Breast epithelium (tissue), 4 donors: Measurements from ENCODE around the gene GRIK3. TPM values are rescaled to one million over a fixed set of nuclear protein-coding genes. Genes with fewer than 3 reads are reported as not detected.

Source experiments
- DNase-seq, 2 donors: peaks; one replicate each; pipeline ENCODE4 v3.0.0-alpha.2; 2019; ENCODE audit warnings: low spot score in 2 of 2
- H3K27ac ChIP-seq, 2 donors: fragments of 200-600 bp; sonication (generic) in 1 of 2; one replicate each; pipeline ENCODE4 v1.5.1; 2016 to 2019; ENCODE audit warnings: mild to moderate bottlenecking in 1 of 2
- H3K27me3 ChIP-seq, 2 donors: fragments of 200-600 bp; sonication (generic) in 1 of 2; one replicate each; pipeline versions ENCODE4 v1.5.1 to v1.6.0; 2017 to 2019; ENCODE audit warnings: control low read depth in 1 of 2, mild to moderate bottlenecking in 1 of 2
- H3K36me3 ChIP-seq: fragments of 200-600 bp; one replicate; pipeline ENCODE4 v1.5.1; 2019
- H3K4me1 ChIP-seq, 2 donors: fragments of 200-600 bp; sonication (generic); one replicate each; pipeline ENCODE4 v1.5.1; 2016 to 2019; ENCODE audit warnings: control low read depth in 1 of 2
- H3K4me3 ChIP-seq, 3 donors: fragments of 200-600 bp; sonication (generic); 1 replicate in 2 of 3; 2 replicates in 1 of 3; pipeline ENCODE4 v1.5.1; 2016 to 2019; ENCODE audit warnings: mild to moderate bottlenecking in 3 of 3, moderate library complexity in 2 of 3
- H3K9me3 ChIP-seq, 2 donors: fragments of 200-600 bp; sonication (generic) in 1 of 2; one replicate each; pipeline ENCODE4 v1.5.1; 2016 to 2019; ENCODE audit warnings: control low read depth in 1 of 2
- POLR2A ChIP-seq: fragments of 450-650 bp; IDR thresholded peaks from one replicate; pipeline ENCODE4 v1.6.1; 2016; ENCODE audit warnings: antibody characterized with exemption, mild to moderate bottlenecking, moderate library complexity
- POLR2AphosphoS5 ChIP-seq, 3 donors: sonication (generic); formaldehyde crosslinking; IDR thresholded peaks; one replicate each; pipeline ENCODE4 v1.6.1; 2017; ENCODE audit warnings: antibody characterized with exemption in 3 of 3
- intact Hi-C: fragments of 100-400 bp; cut with DNase I; formaldehyde crosslinking; loops from one replicate; pipeline ENCODE4 v1.15.1; 2023; ENCODE audit warnings: low total_unique reads
- total RNA-seq, 3 donors: library from RNA; depleted of rRNA; stranded (reverse); fragments of >200 nt; gene quantifications; one replicate each; pipeline ENCODE4 v1.1.0, GENCODE V29; 2016
- TF ChIP-seq, protein P1 (sequence below), 3 donors: fragments of 450-650 bp; IDR thresholded peaks; one replicate each; pipeline ENCODE4 v1.5.1; 2016 to 2017; ENCODE audit warnings: antibody characterized with exemption in 3 of 3, mild to moderate bottlenecking in 3 of 3, moderate library complexity in 3 of 3

GRIK3 gene
- total RNA-seq, 3 donors from 2014 or later: under 0.01 to 10.0 (median 4.6) TPM

DNA sequence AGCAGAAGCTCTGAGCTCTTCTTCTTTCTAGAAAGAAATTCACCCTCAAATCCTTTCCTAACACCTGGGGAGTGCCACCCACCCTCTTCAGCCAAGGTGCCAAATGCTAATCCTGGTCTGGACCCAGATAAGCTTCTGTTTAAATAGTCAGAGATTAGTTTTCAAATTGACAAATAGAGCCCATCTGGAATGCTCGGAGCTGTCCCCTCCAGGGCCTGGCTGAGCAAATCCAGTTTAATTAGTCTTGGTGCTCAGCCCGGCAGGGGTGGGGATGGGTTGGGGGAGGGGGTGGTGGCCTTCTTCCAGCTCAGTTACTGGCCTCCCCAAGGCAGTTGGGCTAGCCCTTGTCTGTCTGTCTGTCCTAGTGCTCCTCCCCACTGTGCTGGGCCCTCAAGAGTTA is 269.5 kb downstream of the GRIK3 start:
- no peaks in the 10 kb centered on the region for H3K4me1 ChIP-seq
- H3K27me3 ChIP-seq: no peaks in the 10 kb centered on the region
- TF ChIP-seq POLR2A: no peak
- no peak overlapping the region for H3K4me3 ChIP-seq
- no peaks in the 10 kb centered on the region for H3K36me3 ChIP-seq
- peaks cover 0 to 2% of the 10 kb centered on the region in 2 donors for H3K9me3 ChIP-seq
- no peak overlapping the region for H3K27ac ChIP-seq
- intact Hi-C loops: no loop called here
- DNase-seq: no peak

- TF ChIP-seq POLR2A (no peak), POLR2AphosphoS5 (IDR thresholded peaks at IDR 0.05) (no peak)
- TF ChIP-seq, protein P1, sequence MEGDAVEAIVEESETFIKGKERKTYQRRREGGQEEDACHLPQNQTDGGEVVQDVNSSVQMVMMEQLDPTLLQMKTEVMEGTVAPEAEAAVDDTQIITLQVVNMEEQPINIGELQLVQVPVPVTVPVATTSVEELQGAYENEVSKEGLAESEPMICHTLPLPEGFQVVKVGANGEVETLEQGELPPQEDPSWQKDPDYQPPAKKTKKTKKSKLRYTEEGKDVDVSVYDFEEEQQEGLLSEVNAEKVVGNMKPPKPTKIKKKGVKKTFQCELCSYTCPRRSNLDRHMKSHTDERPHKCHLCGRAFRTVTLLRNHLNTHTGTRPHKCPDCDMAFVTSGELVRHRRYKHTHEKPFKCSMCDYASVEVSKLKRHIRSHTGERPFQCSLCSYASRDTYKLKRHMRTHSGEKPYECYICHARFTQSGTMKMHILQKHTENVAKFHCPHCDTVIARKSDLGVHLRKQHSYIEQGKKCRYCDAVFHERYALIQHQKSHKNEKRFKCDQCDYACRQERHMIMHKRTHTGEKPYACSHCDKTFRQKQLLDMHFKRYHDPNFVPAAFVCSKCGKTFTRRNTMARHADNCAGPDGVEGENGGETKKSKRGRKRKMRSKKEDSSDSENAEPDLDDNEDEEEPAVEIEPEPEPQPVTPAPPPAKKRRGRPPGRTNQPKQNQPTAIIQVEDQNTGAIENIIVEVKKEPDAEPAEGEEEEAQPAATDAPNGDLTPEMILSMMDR (IDR thresholded peaks at IDR 0.05): no peak
- Histone ChIP-seq H3K27me3 (no peaks in the 10 kb centered on the region), H3K36me3 (no peaks in the 10 kb centered on the region), H3K4me1 (no peaks in the 10 kb centered on the region), H3K27ac (no peak overlapping the region), H3K9me3 (peaks cover 4 to 8% of the 10 kb centered on the region in 2 donors), H3K4me3 (no peak overlapping the region)
- intact Hi-C loops: no loop called here
- no peak for DNase-seq
These were observed 270.5 kb downstream of the GRIK3 start for GRCh38 chr1:36763771-36764170.

DNA sequence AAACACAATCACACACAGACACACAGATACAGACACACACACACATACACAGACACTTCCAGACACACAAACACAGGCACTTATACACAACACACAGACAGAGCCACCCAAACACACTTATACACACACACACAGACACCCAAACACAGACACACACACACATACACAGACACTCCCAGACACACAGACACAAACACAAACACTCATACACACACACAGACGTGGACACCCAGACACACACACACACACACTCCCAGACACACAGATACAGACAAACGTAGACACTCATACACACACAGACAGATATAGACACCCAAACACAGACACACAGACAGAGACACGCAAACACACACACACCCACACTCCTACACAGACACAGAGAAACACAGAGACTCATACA is 272.1 kb downstream of the GRIK3 start:
- TF ChIP-seq, protein P1 (IDR thresholded peaks at IDR 0.05): no peak
- TF ChIP-seq POLR2AphosphoS5 (IDR thresholded peaks at IDR 0.05): no peak
- TF ChIP-seq POLR2A: no peak
- H3K36me3 ChIP-seq: no peaks in the 10 kb centered on the region
- no peaks in the 10 kb centered on the region for H3K4me1 ChIP-seq
- no peak overlapping the region for H3K27ac ChIP-seq
- H3K4me3 ChIP-seq: no peak overlapping the region
- peaks cover 0 to 3% of the 10 kb centered on the region in 2 donors for H3K27me3 ChIP-seq
- DNase-seq: no peak
- intact Hi-C loops: no loop called here
- peaks cover 4 to 8% of the 10 kb centered on the region in 2 donors for H3K9me3 ChIP-seq

- no peak for TF ChIP-seq POLR2AphosphoS5 (IDR thresholded peaks at IDR 0.05)
- TF ChIP-seq, protein P1 (IDR thresholded peaks at IDR 0.05): no peak
- no peak for TF ChIP-seq POLR2A
- H3K4me3 ChIP-seq: no peak overlapping the region
- peaks cover 0 to 3% of the 10 kb centered on the region in 2 donors for H3K27me3 ChIP-seq
- H3K4me1 ChIP-seq: no peaks in the 10 kb centered on the region
- no peak for DNase-seq
- no peaks in the 10 kb centered on the region for H3K36me3 ChIP-seq
- intact Hi-C loops: no loop called here
- H3K9me3 ChIP-seq: peaks cover 4 to 8% of the 10 kb centered on the region in 2 donors
- H3K27ac ChIP-seq: no peak overlapping the region
These were observed 273.2 kb downstream of the GRIK3 start for GRCh38 chr1:36761113-36761512.

DNA sequence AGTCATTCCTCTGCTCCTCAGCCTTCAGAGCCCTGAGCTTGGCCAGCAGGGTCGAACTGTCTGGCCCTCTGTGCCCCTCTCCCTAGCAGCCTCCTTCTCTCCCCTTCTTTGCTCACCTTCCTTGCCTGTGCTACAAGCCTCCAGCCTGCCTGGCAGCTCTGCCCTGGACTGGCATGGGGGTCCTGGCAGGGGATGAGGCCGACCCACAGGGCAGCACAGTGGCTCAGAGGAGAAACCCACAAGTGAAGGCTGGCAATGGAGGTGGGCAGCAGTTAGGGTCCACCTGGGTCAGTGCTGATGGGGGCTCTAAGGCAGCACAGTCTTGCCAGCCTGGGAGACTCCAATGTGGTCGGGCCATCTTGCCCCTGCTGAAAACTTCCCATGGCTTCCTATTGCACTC is 274.2 kb downstream of the GRIK3 start:
- H3K27ac ChIP-seq: no peak overlapping the region
- H3K4me3 ChIP-seq: no peak overlapping the region
- DNase-seq: no peak
- intact Hi-C loops: no loop called here
- no peaks in the 10 kb centered on the region for H3K36me3 ChIP-seq
- TF ChIP-seq, protein P1 (IDR thresholded peaks at IDR 0.05): no peak
- TF ChIP-seq POLR2AphosphoS5 (IDR thresholded peaks at IDR 0.05) (no peak), POLR2A (no peak)
- H3K9me3 ChIP-seq: peaks cover 4 to 8% of the 10 kb centered on the region in 2 donors
- H3K27me3 ChIP-seq: peaks cover 0 to 3% of the 10 kb centered on the region in 2 donors
- H3K4me1 ChIP-seq: no peaks in the 10 kb centered on the region

DNA sequence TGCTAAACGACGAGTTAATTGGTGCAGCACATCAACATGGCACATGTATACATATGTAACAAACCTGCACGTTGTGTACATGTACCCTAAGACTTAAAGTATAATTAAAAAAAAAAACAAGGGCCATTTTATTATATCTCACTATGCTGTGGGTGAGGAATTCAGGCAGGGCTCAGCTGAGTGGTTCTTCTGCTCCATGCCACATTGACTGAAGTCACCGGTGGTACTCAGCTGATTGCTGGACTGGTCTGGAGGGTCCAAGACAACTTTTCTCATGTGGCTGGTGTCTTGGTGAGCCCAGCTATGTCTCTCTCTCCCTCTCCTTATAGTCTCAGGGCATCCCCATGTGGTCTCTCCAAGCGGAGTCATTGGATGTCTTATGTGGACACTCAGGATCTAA is 275.0 kb downstream of the GRIK3 start:
- H3K9me3 ChIP-seq: peaks cover 4 to 8% of the 10 kb centered on the region in 2 donors
- H3K27ac ChIP-seq: no peak overlapping the region
- no peak for TF ChIP-seq POLR2A
- no peak for TF ChIP-seq POLR2AphosphoS5 (IDR thresholded peaks at IDR 0.05)
- TF ChIP-seq, protein P1 (IDR thresholded peaks at IDR 0.05): no peak
- intact Hi-C loops: no loop called here
- no peaks in the 10 kb centered on the region for H3K36me3 ChIP-seq
- peaks cover 0 to 3% of the 10 kb centered on the region in 2 donors for H3K27me3 ChIP-seq
- no peaks in the 10 kb centered on the region for H3K4me1 ChIP-seq
- H3K4me3 ChIP-seq: no peak overlapping the region
- DNase-seq: no peak
